ENCODE data around the gene OAS1. TPM values are rescaled to one million over a fixed set of nuclear protein-coding genes. Genes with fewer than 3 reads are reported as not detected.
"Not testable (repeated sequence)": the region's sequence is repeated elsewhere in the genome, so short reads cannot be mapped to it uniquely, and the experiment has no call there.

The OAS1 gene
- total RNA-seq, 1 donor from 2014 or later = not detected

DNA sequence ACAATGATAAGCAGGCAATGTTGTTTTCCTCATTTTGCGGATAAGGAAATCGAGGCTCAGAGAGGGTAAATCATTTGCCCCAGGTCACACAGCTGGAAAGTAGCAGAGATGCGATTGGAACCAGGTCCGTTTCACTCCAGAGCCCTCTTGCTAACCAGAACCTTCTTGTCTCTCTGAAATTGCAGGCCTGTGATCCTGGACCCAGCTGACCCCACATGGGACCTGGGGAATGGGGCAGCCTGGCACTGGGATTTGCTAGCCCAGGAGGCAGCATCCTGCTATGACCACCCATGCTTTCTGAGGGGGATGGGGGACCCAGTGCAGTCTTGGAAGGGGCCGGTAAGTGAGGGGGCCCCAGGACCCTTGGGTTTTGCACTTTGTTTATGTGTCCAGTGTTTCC lies 41.0 kb downstream of the OAS1 start:
- Mint-ChIP-seq H3K27ac (ENCODE audit: unreplicated experiment) (no peak overlapping the region), H3K4me1 (no peaks in the 10 kb centered on the region), H3K9me3 (no peaks in the 10 kb centered on the region), H3K36me3 (ENCODE audit: low read depth) (no peaks in the 10 kb centered on the region), H3K27me3 (ENCODE audit: low read depth) (no peaks in the 10 kb centered on the region), H3K4me3 (no peak overlapping the region)
- no peak for TF ChIP-seq CTCF (conservative IDR thresholded peaks at IDR 0.05)
- no peak for DNase-seq (ENCODE audit: low read depth, low spot score)

DNA sequence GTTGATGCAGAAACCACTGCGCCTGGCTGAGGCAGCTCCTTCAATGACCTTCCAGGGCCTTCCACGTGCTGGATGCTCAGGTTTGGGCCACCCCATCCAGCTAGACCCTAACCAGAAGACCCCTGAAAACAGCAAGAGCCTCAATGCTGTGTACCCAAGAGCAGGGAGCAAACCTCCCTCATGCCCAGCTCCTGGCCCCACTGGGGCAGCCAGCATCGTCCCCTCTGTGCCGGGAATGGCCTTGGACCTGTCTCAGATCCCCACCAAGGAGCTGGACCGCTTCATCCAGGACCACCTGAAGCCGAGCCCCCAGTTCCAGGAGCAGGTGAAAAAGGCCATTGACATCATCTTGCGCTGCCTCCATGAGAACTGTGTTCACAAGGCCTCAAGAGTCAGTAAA lies 42.0 kb downstream of the OAS1 start:
- Mint-ChIP-seq H3K9me3 (no peaks in the 10 kb centered on the region), H3K27ac (ENCODE audit: unreplicated experiment) (no peak overlapping the region), H3K4me1 (no peaks in the 10 kb centered on the region), H3K27me3 (ENCODE audit: low read depth) (no peaks in the 10 kb centered on the region), H3K4me3 (no peak overlapping the region), H3K36me3 (ENCODE audit: low read depth) (no peaks in the 10 kb centered on the region)
- DNase-seq (ENCODE audit: low read depth, low spot score) = no peak
- no peak for TF ChIP-seq CTCF (conservative IDR thresholded peaks at IDR 0.05)

DNA sequence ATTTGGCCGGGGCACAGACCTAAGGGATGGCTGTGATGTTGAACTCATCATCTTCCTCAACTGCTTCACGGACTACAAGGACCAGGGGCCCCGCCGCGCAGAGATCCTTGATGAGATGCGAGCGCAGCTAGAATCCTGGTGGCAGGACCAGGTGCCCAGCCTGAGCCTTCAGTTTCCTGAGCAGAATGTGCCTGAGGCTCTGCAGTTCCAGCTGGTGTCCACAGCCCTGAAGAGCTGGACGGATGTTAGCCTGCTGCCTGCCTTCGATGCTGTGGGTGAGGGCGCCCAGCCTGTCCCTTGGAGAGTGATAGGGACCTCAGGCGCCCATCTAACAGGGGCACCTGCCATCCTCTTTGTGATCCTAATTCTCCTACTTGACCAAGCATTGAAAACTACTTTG lies 43.9 kb downstream of the OAS1 start:
- H3K4me1 Mint-ChIP-seq = no peaks in the 10 kb centered on the region
- H3K36me3 Mint-ChIP-seq (ENCODE audit: low read depth) = no peaks in the 10 kb centered on the region
- TF ChIP-seq CTCF (conservative IDR thresholded peaks at IDR 0.05) = no peak
- no peaks in the 10 kb centered on the region for H3K9me3 Mint-ChIP-seq
- peaks cover 13% of the 10 kb centered on the region for H3K27me3 Mint-ChIP-seq (ENCODE audit: low read depth)
- H3K27ac Mint-ChIP-seq (ENCODE audit: unreplicated experiment) = no peak overlapping the region
- no peak for DNase-seq (ENCODE audit: low read depth, low spot score)
- H3K4me3 Mint-ChIP-seq = no peak overlapping the region

DNA sequence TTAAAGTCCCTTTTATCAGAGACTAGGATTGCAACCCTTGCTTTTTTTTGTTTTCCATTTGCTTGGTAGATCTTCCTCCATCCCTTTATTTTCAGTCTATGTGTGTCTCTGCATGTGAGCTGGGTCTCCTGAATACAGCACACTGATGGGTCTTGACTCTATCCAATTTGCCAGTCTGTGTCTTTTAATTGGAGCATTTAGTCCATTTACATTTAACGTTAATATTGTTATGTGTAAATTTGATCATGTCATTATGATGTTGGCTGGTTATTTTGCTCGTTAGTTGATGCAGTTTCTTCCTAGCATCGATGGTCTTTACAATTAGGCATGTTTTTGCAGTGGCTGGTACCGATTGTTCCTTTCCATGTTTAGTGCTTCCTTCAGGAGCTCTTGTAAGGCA lies 50.4 kb downstream of the OAS1 start:
- not testable (repeated sequence) for H3K27ac Mint-ChIP-seq (ENCODE audit: unreplicated experiment); DNase-seq (ENCODE audit: low read depth, low spot score); H3K36me3 Mint-ChIP-seq (ENCODE audit: low read depth); H3K4me3 Mint-ChIP-seq; H3K4me1 Mint-ChIP-seq; H3K9me3 Mint-ChIP-seq
- H3K27me3 Mint-ChIP-seq (ENCODE audit: low read depth) = peaks cover 45% of the 10 kb centered on the region

DNA sequence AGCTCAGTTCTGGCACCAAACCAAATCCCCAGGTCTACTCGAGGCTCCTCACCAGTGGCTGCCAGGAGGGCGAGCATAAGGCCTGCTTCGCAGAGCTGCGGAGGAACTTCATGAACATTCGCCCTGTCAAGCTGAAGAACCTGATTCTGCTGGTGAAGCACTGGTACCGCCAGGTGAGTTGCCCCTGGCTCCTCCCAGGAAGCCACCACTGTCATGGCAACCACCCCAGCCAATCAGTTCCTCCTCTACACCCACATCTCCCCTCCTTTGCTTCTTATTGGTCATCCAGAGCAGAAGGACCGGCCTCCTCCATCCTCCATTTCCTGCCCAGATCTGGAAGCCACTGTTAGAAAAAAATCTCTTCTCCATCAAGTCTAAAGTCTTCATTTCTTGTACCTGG lies 54.3 kb downstream of the OAS1 start:
- Mint-ChIP-seq H3K9me3 (peaks cover 10% of the 10 kb centered on the region), H3K27me3 (ENCODE audit: low read depth) (peaks cover 33% of the 10 kb centered on the region), H3K27ac (ENCODE audit: unreplicated experiment) (no peak overlapping the region), H3K36me3 (ENCODE audit: low read depth) (peaks cover 3% of the 10 kb centered on the region), H3K4me1 (no peaks in the 10 kb centered on the region), H3K4me3 (no peak overlapping the region)
- TF ChIP-seq CTCF (conservative IDR thresholded peaks at IDR 0.05) = no peak
- DNase-seq (ENCODE audit: low read depth, low spot score) = no peak

DNA sequence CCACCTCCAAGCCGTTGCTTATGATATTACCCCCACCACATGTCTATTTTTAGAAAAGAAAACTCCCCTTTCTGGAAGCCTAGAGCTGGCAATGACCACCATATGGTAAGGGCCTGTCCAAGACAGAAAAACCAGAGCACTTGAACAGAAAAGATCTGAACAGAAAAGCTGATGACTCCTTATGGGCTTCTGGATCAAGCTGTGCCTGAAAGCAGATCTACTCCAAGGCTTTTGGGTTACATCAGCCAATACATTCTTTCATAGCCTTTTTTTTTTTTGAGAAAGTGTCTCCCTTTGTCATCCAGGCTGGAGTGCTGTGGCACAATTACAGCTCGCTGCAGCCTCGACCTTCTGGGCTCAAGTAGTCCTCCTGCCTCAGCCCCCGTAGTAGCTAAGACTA lies 54.8 kb downstream of the OAS1 start:
- no peak overlapping the region for H3K27ac Mint-ChIP-seq (ENCODE audit: unreplicated experiment)
- peaks cover 29% of the 10 kb centered on the region for H3K27me3 Mint-ChIP-seq (ENCODE audit: low read depth)
- no peaks in the 10 kb centered on the region for H3K4me1 Mint-ChIP-seq
- no peak for DNase-seq (ENCODE audit: low read depth, low spot score)
- peaks cover 3% of the 10 kb centered on the region for H3K36me3 Mint-ChIP-seq (ENCODE audit: low read depth)
- TF ChIP-seq CTCF (conservative IDR thresholded peaks at IDR 0.05) = no peak
- no peak overlapping the region for H3K4me3 Mint-ChIP-seq
- peaks cover 10% of the 10 kb centered on the region for H3K9me3 Mint-ChIP-seq
